Esophagus squamous epithelium (tissue), 5 donors: Measurements from ENCODE around the gene ALG1. TPM values are rescaled to one million over a fixed set of nuclear protein-coding genes. Genes with fewer than 3 reads are reported as not detected.
"Not testable (repeated sequence)": the region's sequence is repeated elsewhere in the genome, so short reads cannot be mapped to it uniquely, and the experiment has no call there.

Experiments used
- DNase-seq: peaks from one replicate; lab custom pipeline; 2025; lab: John Stamatoyannopoulos, UW
- H3K27ac ChIP-seq, 4 donors: fragments of 200-600 bp; sonication (generic); one replicate each; pipeline ENCODE4 v1.5.1; 2016 to 2019; ENCODE audit warnings: mild to moderate bottlenecking in 1 of 4
- H3K27me3 ChIP-seq, 4 donors: fragments of 200-600 bp; sonication (generic); 1 replicate in 3 of 4; 2 replicates in 1 of 4; pipeline versions ENCODE4 v1.5.1 to v1.6.0; 2017 to 2021; ENCODE audit warnings: antibody characterized with exemption in 1 of 4
- H3K36me3 ChIP-seq, 3 donors: fragments of 200-600 bp; sonication (generic); one replicate each; pipeline ENCODE4 v1.5.1; 2016 to 2019
- H3K4me1 ChIP-seq, 3 donors: fragments of 200-600 bp; sonication (generic); one replicate each; pipeline ENCODE4 v1.5.1; 2017 to 2019
- H3K4me3 ChIP-seq, 4 donors: fragments of 200-600 bp; sonication (generic); 1 replicate in 3 of 4; 2 replicates in 1 of 4; pipeline ENCODE4 v1.5.1; 2016 to 2019; ENCODE audit warnings: mild to moderate bottlenecking in 2 of 4, moderate library complexity in 1 of 4
- H3K9me3 ChIP-seq, 3 donors: fragments of 200-600 bp; sonication (generic); one replicate each; pipeline ENCODE4 v1.5.1; 2016 to 2019
- POLR2A ChIP-seq, 4 donors: fragments of 450-650 bp; IDR thresholded peaks; one replicate each; pipeline ENCODE4 v1.6.1; 2017; ENCODE audit warnings: antibody characterized with exemption in 4 of 4, mild to moderate bottlenecking in 4 of 4, moderate library complexity in 3 of 4
- WGBS, 2 donors: methylation state at CpG; one replicate each; pipeline ENCODE4 v1.1.5; 2018; 5-methylcytosine and 5-hydroxymethylcytosine counted together
- intact Hi-C: fragments of 100-400 bp; cut with DNase I; formaldehyde crosslinking; loops from one replicate; pipeline ENCODE4 v1.15.0; 2022
- total RNA-seq, 4 donors: library from RNA; depleted of rRNA; stranded (reverse); fragments of >200 nt; gene quantifications; one replicate each; pipeline ENCODE4 v1.1.0, GENCODE V29; 2016
- TF ChIP-seq, protein P1 (sequence below), 6 experiments: fragments of 450-650 bp in 4 of 6; fragments of 200-600 bp in 2 of 6; sonication (generic) in 2 of 6; IDR thresholded peaks; one replicate each; pipeline ENCODE4 v1.5.1; 2016 to 2019; ENCODE audit warnings: antibody characterized with exemption in 6 of 6, mild to moderate bottlenecking in 4 of 6, moderate library complexity in 4 of 6
- donor health status: DM: yes; HTN: yes; CAD: no.

ALG1 gene
- total RNA-seq, 4 donors from 2014 or later: 14.9 to 18.7 (median 16.5) TPM

DNA sequence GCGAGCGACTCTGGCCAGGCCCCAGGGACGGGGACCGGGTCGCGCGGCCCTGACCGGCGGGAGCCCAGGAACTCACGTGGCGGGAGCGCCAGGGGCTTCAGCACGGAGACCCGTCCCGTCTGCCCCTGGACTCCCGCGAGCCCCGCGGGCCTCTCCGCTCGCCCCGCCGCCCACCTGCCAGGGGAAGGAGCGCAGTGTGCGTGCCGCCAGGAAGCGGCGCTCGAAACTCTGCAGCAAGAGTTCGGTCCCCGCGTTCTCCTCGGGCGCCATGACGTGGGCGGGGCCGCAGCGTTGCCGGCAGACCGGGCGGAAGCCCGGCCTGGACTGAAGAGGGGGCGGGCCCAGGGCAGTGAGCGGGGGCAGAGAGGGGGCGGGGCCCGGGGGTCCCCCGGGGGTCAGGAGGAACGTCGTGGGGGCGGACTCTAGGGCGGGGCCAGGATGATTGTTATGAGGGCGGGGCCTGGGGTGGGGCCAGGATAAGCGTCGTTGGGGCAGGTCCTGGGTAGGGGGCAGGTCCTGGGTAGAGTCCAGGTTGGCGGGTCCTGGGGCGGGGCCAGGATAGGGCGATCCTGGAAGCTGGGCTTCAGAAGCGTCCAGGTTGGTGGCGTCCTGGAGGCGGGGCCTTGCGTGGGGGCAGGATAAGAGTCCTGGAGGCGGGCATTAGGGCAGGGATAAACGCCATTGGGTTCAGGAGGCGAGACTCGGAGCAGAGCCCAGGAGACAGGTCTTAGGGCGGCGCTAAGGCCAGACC is 26.0 kb downstream of the ALG1 start, which contains the start of gene EEF2KMT:
Gene EEF2KMT, minus strand, starts transcription at position 326 of the 751 bp plus-strand sequence. Its CDS starts 56 bp downstream, at position 270.
- peak in 1 of 4 donors; percentile 35 for TF ChIP-seq POLR2A (IDR thresholded peaks at IDR 0.05)
- H3K36me3 ChIP-seq, intact Hi-C loops, H3K9me3 ChIP-seq, H3K27me3 ChIP-seq: not testable (repeated sequence)
- 0% methylated on average over 6 of the region's 67 CpGs for WGBS, 2 donors
- H3K4me3 ChIP-seq: peak within 1 kb of the TSS; percentile 79 to 86 (median 81)
- H3K27ac ChIP-seq: peak within 1 kb of the TSS; percentile 85 to 90 (median 88)
- H3K4me1 ChIP-seq: peaks cover 2 to 19% (median 3%) of the 10 kb centered on the region in 3 donors
- peak; percentile 96 for DNase-seq

- Histone ChIP-seq H3K27ac (peak overlapping the region; percentile 73 to 90 (median 88)), H3K4me3 (peak overlapping the region; percentile 38 to 86 (median 80)), H3K4me1 (peaks cover 2 to 19% (median 3%) of the 10 kb centered on the region in 3 donors)
- peak in 1 of 4 donors; percentile 23 for TF ChIP-seq POLR2A (IDR thresholded peaks at IDR 0.05)
- DNase-seq, intact Hi-C loops, H3K9me3 ChIP-seq, H3K27me3 ChIP-seq, H3K36me3 ChIP-seq: not testable (repeated sequence)
- WGBS, 2 donors: 2 to 3% methylated on average over 7 to 19 of the region's 67 CpGs
Measured at GRCh38 chr16:5098221-5099159, 26.8 kb downstream of the ALG1 start.

- intact Hi-C loops, H3K9me3 ChIP-seq, H3K27me3 ChIP-seq, H3K36me3 ChIP-seq, DNase-seq: not testable (repeated sequence)
- H3K4me1 ChIP-seq: peaks cover 2 to 19% (median 3%) of the 10 kb centered on the region in 3 donors
- peak overlapping the region in 3 of 4 donors; percentile 79 to 86 (median 82) for H3K4me3 ChIP-seq
- 9 to 16% methylated on average over 4 of the region's 4 CpGs for WGBS, 2 donors
- H3K27ac ChIP-seq: peak overlapping the region in 1 of 4 donors; percentile 87
Measured at GRCh38 chr16:5099174-5099573, 27.5 kb downstream of the ALG1 start.

DNA sequence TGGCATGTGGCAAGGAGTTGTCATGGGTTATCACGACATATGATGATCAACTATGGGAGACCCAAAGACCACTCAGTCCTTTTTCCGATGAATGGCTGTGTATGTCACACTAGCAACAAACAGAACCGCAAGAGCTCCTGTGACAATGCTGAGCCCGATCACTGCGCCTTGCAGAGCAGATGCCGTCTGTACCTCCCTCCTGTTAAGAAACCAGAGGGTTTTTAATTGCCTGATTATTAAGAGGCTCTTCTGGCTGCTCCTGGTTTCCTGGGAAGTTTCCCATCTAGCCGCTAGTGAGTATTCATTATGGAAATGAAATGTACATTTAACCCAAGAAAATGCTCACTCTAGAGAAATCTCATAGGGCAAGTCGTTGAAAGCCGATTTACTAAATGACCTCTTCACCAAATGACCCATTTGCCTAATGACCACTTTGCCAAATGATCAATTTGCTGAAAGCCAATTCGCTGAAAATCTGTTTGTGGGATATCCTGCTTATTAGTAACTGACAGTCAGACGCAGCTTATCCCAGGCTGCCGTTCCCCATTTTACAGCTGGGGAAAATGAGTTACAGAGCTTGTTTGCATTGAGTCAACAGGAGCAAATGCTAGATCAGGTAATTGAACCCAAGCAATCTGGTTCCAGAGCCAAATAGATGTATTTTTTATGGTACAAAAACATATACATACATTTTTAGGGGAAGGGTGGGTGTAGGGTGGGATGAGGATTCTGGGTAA is 31.8 kb downstream of the ALG1 start:
- H3K27me3 ChIP-seq, H3K9me3 ChIP-seq, intact Hi-C loops, H3K4me3 ChIP-seq, H3K4me1 ChIP-seq, H3K27ac ChIP-seq, DNase-seq, H3K36me3 ChIP-seq: not testable (repeated sequence)
- 74 to 91% methylated on average over 8 to 9 of the region's 12 CpGs for WGBS, 2 donors

DNA sequence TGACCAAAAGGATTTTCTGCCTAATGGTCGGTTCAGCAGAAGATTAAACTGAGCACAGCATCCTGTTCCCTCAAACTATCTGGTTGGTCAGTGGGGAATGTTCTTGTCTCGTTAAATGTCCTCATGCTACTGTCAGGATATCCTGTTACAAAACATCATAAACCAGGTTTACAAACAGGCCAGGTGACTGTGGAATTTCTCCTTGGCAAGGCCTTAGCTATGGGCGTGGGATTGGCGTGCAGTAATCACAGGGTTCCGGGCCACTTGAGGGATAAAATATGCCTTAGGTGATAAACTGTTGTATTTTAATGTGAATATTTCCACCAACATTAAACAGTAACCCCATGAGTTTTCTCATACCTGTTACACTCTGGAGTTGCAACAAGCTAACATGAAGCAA is 33.4 kb downstream of the ALG1 start:
- H3K36me3 ChIP-seq, H3K4me1 ChIP-seq, DNase-seq, H3K4me3 ChIP-seq, H3K9me3 ChIP-seq, intact Hi-C loops, H3K27me3 ChIP-seq, H3K27ac ChIP-seq: not testable (repeated sequence)
- WGBS, 2 donors: 35 to 48% methylated on average over 5 of the region's 5 CpGs

DNA sequence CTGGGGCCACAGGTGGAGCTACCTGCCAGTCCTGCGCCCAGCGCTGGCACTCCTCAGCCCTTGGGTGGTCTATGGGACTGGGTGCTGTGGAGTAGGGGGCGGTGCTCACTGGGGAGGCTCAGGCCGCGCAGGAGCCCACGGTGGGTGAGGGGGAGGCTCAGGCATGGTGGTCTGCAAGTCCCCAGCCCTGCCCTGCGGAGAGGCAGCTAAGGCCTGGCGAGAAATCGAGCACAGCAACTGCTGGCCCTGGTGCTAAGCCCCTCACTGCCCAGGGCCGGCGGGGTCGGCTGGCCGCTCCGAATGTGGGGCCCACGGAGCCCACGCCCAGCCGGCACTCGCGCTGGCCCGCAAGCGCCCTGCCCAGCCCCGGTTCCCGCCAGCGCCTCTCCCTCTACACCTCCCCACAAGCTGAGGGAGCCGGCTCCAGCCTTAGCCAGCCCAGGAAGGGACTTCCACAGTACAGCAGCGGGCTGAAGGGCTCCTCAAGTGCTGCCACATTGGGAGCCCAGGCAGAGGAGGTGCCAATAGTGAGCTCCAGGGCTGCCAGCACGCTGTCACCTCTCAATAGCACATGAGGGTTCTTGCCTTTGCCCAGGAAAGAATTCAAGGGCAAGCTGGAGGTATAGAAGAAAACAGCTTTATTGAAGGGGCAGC is 37.0 kb downstream of the ALG1 start:
- no peak for DNase-seq
- Histone ChIP-seq H3K9me3 (no peaks in the 10 kb centered on the region), H3K4me1 (no peaks in the 10 kb centered on the region), H3K36me3 (no peaks in the 10 kb centered on the region), H3K27me3 (no peaks in the 10 kb centered on the region), H3K27ac (no peak overlapping the region), H3K4me3 (no peak overlapping the region)
- intact Hi-C loops: no loop called here
- TF ChIP-seq POLR2A (IDR thresholded peaks at IDR 0.05): no peak
- TF ChIP-seq, protein P1, sequence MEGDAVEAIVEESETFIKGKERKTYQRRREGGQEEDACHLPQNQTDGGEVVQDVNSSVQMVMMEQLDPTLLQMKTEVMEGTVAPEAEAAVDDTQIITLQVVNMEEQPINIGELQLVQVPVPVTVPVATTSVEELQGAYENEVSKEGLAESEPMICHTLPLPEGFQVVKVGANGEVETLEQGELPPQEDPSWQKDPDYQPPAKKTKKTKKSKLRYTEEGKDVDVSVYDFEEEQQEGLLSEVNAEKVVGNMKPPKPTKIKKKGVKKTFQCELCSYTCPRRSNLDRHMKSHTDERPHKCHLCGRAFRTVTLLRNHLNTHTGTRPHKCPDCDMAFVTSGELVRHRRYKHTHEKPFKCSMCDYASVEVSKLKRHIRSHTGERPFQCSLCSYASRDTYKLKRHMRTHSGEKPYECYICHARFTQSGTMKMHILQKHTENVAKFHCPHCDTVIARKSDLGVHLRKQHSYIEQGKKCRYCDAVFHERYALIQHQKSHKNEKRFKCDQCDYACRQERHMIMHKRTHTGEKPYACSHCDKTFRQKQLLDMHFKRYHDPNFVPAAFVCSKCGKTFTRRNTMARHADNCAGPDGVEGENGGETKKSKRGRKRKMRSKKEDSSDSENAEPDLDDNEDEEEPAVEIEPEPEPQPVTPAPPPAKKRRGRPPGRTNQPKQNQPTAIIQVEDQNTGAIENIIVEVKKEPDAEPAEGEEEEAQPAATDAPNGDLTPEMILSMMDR (IDR thresholded peaks at IDR 0.05): no peak
- WGBS, 2 donors: 93% methylated on average over 3 of the region's 27 CpGs; no CpG with 5 or more reads in 1 of the 2 donors

DNA sequence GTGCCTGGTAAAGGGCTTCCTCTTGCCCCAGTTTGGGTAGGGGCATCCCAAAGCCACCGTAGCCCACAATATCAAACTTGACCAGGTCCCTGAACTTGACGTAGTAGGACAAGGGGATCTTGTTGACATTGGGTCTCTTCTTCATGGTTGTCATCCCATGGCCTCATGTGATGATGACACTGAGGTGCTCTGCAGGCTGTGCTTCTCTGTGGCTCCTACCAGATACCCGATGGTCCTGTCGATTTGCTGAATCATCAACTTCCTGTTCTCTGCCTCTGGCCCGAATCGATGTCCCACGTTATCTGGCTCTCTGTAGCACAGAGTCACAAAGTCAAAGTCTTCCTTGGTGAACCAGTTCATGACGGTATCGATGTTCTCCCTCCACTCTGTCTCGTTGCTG is 39.3 kb downstream of the ALG1 start:
- intact Hi-C loops, H3K4me1 ChIP-seq, H3K9me3 ChIP-seq, H3K36me3 ChIP-seq, H3K27me3 ChIP-seq, H3K27ac ChIP-seq, H3K4me3 ChIP-seq, DNase-seq: not testable (repeated sequence)
- 80 to 82% methylated on average over 10 of the region's 10 CpGs for WGBS, 2 donors

GRCh38 chr16:5116780-5117295 is 45.2 kb downstream of the ALG1 start:
- DNase-seq: not testable (repeated sequence)
- WGBS, 2 donors: 63% methylated on average over 4 of the region's 10 CpGs; no CpG with 5 or more reads in 1 of the 2 donors

DNA sequence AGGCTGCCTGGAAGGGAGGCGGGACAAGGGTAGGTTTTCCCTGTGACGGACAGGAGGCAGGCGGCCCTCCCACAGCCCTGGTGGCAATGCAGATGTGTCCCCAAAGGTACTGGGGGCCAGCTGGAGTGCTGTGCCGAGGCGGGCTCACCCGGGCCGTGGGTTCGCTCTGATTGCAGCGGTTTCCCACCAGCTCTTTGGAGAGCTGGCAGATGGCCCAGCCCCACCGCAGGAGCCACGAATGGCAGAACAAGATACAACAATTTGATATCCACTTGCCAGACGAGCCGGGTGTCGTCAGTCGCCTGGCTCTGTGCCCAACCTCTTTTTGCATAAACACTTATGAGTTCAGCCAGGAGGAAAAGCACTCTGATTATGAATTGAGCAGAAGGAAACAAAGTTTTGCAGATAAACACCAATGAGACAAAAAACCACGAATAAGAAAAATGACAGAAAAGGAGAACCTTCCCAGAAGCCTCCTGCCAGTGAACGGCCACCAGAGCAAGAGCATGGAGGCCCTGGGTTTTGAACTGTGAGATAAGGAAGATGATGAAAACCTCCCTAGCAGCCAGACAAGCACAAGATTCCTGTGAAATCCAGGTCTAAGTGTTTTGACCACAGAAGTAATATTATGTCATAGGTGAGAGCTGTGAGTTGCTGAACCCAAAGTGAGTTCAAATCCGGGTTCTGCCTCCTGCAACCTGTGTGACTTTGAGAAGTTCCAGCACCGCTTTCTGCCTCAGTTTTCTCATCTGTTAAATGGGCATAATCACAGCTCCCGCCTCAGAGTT is 45.9 kb downstream of the ALG1 start:
- H3K27me3 ChIP-seq, DNase-seq, H3K36me3 ChIP-seq, intact Hi-C loops, H3K4me1 ChIP-seq, H3K9me3 ChIP-seq, H3K27ac ChIP-seq: not testable (repeated sequence)
- H3K4me3 ChIP-seq: peak overlapping the region in 1 of 4 donors; percentile 35
- 23 to 32% methylated on average over 8 to 13 of the region's 20 CpGs for WGBS, 2 donors

More at GRCh38 chr16:5116780-5117295, 45.2 kb downstream of the ALG1 start:
- H3K27ac ChIP-seq, H3K9me3 ChIP-seq, H3K4me3 ChIP-seq, H3K36me3 ChIP-seq, H3K27me3 ChIP-seq, intact Hi-C loops, H3K4me1 ChIP-seq: not testable (repeated sequence)
